Epithelial cell of proximal tubule (primary cell): ENCODE measurements around the gene SFI1. TPM values are rescaled to one million over a fixed set of nuclear protein-coding genes. Genes with fewer than 3 reads are reported as not detected.

Experiments
- DNase-seq: peaks from one replicate; pipeline ENCODE4 v3.0.0-alpha.2; 2011; ENCODE audit warnings: low read depth
- H3K4me3 ChIP-seq: 2 replicates; pipeline ENCODE4 v1.5.1; 2011; ENCODE audit warnings: low read depth, mild to moderate bottlenecking, low read length
- CTCF ChIP-seq: conservative IDR thresholded peaks from 2 replicates; pipeline ENCODE4 v1.5.1; 2012; ENCODE audit warnings: low read depth, mild to moderate bottlenecking, low read length
- total RNA-seq: library from RNA; depleted of rRNA; stranded (reverse); fragments of >200 nt; gene quantifications from 2 replicates; pipeline ENCODE4 v1.2.3, GENCODE V29; 2015

The SFI1 gene
- total RNA-seq, 1 donor from 2014 or later = 26.0 TPM

DNA sequence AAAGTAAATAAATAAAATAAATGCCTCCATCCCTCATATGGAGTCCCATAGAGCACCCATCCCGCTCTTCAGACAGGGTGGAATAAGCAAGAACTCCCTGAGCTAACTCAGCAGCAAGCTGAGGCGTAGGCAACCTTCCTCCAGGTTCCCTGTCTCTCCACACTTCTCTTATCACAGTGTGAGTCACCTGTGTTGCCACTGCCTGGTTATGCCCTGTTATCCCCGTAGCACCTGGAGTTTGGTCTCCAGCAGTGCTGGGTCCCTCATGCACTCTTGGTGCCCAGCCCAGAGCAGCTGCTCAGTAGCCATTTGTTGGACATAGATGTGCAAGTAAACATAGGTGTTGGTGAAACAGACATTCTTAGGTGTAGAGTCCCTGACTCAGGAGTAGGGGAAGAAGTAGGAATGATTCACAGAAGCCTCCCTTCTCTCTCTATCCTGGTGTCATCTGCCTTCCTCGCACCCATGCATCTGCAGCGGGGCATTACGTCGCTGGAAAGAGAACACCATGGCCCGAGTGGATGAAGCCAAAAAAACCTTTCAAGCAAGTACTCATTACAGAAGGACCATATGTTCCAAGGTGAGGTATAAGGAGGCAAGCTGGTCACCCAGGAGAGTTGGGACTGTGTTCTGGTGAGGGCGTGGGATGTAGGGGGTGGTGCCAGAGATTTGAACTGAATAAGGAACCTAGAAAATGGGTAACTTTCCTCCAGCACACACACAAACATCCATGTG, 109.7 kb downstream of the SFI1 start:
- no peak overlapping the region for H3K4me3 ChIP-seq
- no peak for TF ChIP-seq CTCF
- no peak for DNase-seq

DNA sequence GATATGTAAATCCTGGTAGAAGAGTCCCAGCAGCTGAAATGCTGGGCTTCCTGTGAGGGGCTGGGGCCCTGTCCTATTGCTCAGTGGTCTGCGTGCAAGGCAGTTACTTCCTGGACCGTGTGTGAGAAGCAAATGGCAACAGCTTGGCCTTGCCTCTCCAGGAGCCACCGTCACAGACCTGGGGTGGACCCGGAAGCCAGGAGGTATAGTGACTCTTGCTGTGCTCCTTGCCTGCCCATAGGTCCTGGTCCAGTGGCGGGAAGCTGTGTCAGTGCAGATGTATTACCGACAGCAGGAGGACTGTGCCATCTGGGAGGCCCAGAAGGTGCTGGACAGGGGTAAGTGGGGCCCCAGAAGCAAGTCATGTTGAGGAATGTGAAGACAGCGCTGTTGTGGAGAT, 111.4 kb downstream of the SFI1 start:
- no peak for DNase-seq
- H3K4me3 ChIP-seq = no peak overlapping the region
- TF ChIP-seq CTCF = no peak

DNA sequence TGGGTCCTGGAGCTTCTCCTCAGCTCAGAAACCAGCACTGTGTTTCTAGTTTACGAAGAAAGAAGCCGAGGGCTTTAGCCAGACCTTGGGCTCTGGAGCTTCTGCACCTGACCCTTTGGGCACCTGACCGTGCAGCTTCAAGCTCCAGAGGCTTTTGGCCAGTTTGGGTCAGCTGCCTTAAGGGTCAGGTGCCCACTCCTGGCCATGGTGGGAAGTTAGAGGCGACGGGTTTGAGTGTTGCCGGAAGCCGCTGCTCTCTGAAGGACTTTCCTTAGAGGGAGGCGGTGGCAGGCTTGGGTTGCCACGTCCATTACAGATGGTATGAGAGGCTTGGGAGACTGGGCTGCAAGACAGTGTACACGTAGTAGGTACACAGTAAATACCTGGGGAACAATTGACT, 113.4 kb downstream of the SFI1 start:
- H3K4me3 ChIP-seq = no peak overlapping the region
- no peak for DNase-seq
- TF ChIP-seq CTCF = no peak

GRCh38 chr22:31610611-31611010, 114.3 kb downstream of the SFI1 start:
- no peak overlapping the region for H3K4me3 ChIP-seq
- TF ChIP-seq CTCF = no peak
- no peak for DNase-seq

GRCh38 chr22:31611061-31611760, 114.9 kb downstream of the SFI1 start:
- DNase-seq = no peak
- TF ChIP-seq CTCF = no peak

DNA sequence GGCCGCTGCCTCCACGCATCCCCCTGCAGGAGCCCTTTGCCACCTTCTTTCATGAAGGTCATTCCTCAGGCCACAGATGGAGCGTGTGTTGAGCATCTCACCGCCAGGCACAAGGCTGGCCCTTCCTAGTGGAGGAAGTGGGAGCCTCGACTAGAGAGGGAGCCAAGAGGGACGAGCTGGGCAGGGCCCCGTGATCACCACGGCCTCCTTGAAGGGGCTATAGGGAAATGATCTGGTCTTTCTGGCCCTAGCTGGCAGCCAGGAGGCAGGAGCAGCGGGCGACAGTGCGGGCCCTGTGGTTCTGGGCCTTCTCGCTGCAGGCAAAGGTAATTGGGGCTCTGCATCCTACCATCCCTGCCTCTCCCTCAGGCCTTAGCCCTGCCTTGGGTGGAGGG, 116.6 kb downstream of the SFI1 start:
- no peak overlapping the region for H3K4me3 ChIP-seq
- DNase-seq = no peak
- TF ChIP-seq CTCF = no peak

More at GRCh38 chr22:31611061-31611760, 114.9 kb downstream of the SFI1 start:
- no peak overlapping the region for H3K4me3 ChIP-seq
